ENCODE measurements around the gene JAZF1.
"Not testable (repeated sequence)": the region's sequence is repeated elsewhere in the genome, so short reads cannot be mapped to it uniquely, and the experiment has no call there.

JAZF1 gene

DNA sequence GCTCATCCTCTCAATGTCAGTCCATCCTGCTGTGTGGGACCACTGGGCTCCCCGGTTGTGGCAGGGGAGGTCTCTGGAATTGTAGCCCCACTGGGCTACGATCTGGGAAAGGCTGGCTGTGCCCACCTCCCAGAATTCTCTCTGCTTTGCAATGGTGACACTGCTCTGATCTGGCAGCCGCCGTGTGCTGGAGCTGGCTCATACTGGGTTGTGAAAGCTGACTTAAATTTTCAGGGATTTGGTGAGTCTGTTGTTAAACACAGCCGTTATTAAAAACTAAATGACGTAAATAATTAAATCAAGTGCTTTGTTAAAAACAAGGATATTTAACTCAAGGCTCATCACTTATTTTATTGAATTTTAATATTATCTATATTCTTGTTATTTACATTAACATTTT, 280.6 kb downstream of the JAZF1 start:
- peak overlapping the region; percentile 38 for H3K27ac Mint-ChIP-seq
- H3K4me1 Mint-ChIP-seq (ENCODE audit: low read depth), result peaks cover 47% of the 10 kb centered on the region
- no peaks in the 10 kb centered on the region for H3K36me3 Mint-ChIP-seq (ENCODE audit: low read depth)
- H3K4me3 Mint-ChIP-seq, result peak overlapping the region; percentile 39
- no peaks in the 10 kb centered on the region for H3K27me3 Mint-ChIP-seq
- no peaks in the 10 kb centered on the region for H3K9me3 Mint-ChIP-seq

DNA sequence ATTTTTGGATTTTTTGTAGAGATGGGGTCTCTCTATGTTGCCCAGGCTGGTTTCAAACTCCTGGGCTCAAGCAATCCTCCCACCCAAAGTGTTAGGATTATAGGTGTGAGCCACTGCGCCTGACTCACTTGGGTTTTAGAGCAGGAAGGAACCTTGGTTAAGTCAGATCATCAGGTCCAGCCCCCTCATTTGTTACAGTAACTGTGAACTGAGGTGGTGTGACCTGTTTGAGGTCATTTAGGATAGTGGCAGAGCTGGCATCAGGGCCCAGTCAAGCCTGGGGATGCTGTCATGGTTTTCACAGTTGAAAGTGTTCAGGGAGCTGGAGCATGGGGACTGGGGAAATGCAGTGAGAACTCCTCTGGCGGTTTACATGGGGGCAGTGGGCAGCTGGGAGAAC, 281.0 kb downstream of the JAZF1 start:
- Mint-ChIP-seq H3K4me1 (ENCODE audit: low read depth) (peaks cover 47% of the 10 kb centered on the region), H3K9me3 (no peaks in the 10 kb centered on the region), H3K27ac (peak overlapping the region; percentile 38)

DNA sequence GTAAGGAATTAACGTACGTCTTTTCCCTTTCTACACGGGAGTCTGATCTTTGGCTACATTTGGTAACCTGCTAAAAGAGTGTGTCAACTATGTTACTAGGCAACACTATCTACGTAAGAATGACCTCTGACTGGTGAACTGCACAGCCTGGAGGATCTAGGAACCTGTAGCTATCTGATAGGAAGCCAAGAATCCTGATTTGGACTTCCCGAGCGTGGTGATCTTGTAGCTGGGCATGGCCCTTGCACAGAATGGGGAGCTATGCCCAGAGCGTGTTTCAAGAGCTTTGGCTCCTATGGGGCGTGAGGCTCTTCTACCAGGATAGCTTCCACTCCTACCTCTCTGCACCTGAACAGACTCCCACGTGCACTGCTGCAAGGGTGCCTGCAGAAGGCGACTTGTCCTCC, 283.2 kb downstream of the JAZF1 start:
- peaks cover 20% of the 10 kb centered on the region for H3K36me3 Mint-ChIP-seq (ENCODE audit: low read depth)
- no peak overlapping the region for H3K27ac Mint-ChIP-seq
- no peaks in the 10 kb centered on the region for H3K9me3 Mint-ChIP-seq
- H3K4me1 Mint-ChIP-seq (ENCODE audit: low read depth), result peaks cover 47% of the 10 kb centered on the region
- no peaks in the 10 kb centered on the region for H3K27me3 Mint-ChIP-seq
- no peak overlapping the region for H3K4me3 Mint-ChIP-seq

More for the DNA sequence above, 281.0 kb downstream of the JAZF1 start:
- Mint-ChIP-seq H3K36me3 (ENCODE audit: low read depth) (no peaks in the 10 kb centered on the region), H3K27me3 (no peaks in the 10 kb centered on the region), H3K4me3 (peak overlapping the region; percentile 39)

DNA sequence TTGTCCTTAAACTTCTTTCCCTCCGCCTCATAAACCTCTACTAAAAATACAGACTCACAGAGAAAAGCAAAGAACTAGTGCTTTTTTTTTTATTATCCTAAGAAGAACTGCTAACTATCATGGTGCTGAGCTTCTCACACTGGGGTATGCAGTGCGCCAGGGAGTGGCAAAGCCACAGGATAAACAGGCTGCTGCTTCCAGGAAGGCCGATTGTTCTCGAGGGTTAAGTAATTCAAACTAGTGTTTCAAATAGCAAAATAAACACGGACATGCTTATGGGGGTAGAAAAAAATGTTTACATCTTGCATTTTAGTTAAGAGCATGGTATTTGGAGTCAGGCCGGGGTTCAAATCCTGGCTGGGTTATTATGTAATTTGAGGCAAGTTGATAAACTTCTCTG, 283.6 kb downstream of the JAZF1 start:
- no peaks in the 10 kb centered on the region for H3K27me3 Mint-ChIP-seq

DNA sequence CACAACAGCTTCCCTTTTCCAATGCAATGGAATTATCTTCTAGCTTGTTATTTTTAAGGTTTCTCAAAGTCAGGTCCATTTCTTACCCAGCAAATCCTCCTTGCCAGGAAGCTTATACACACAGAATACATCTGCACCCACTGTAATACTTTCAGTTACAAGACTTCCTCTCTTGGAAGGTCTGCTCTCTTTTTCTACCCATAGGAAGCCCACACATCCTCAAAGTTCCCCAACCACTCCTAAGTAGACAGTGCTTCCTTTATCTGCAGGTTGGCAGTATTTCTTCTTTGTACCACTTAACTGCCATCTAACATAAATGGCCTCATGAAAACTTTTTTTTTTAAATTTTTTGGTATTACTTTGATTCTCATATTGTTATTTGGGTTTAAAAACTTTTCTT, 285.0 kb downstream of the JAZF1 start:
- H3K27ac Mint-ChIP-seq, result no peak overlapping the region
- peaks cover 25% of the 10 kb centered on the region for H3K36me3 Mint-ChIP-seq (ENCODE audit: low read depth)
- H3K4me1 Mint-ChIP-seq (ENCODE audit: low read depth), result peaks cover 34% of the 10 kb centered on the region
- no peaks in the 10 kb centered on the region for H3K9me3 Mint-ChIP-seq
- no peak overlapping the region for H3K4me3 Mint-ChIP-seq
- no peaks in the 10 kb centered on the region for H3K27me3 Mint-ChIP-seq

More for the DNA sequence above, 283.6 kb downstream of the JAZF1 start:
- Mint-ChIP-seq H3K36me3 (ENCODE audit: low read depth) (peaks cover 21% of the 10 kb centered on the region), H3K4me1 (ENCODE audit: low read depth) (peaks cover 47% of the 10 kb centered on the region), H3K4me3 (no peak overlapping the region), H3K9me3 (no peaks in the 10 kb centered on the region), H3K27ac (no peak overlapping the region)

DNA sequence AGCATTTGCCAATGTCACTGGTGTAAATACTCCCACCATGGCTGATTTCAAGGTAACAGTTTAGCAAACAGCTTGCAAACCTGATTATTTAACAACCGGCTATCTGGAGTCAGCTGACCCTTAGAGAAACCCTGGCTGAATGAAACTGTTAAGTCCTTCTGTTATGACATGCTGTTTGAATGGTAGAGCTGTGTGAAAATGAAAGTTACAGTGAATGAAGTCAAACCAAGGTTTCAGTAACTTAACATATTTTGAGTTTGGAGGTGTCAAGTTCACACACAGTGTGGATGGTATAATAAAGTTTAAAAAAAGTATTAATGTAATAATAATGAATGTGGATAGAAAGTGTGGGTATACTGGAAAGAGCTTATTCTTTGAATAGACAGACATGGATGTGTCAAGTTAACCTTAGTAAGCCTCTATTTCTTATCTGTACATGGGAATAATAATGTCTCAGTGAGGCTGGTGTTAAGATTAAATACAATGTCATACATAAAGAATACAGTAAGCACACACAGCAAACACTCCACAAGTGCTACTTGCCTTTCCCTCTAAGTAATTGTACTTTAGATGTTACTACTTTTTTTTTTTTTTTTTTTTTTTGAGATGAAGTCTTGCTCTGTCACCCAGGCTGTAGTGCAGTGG, 290.3 kb downstream of the JAZF1 start:
- H3K27ac Mint-ChIP-seq, result no peak overlapping the region

DNA sequence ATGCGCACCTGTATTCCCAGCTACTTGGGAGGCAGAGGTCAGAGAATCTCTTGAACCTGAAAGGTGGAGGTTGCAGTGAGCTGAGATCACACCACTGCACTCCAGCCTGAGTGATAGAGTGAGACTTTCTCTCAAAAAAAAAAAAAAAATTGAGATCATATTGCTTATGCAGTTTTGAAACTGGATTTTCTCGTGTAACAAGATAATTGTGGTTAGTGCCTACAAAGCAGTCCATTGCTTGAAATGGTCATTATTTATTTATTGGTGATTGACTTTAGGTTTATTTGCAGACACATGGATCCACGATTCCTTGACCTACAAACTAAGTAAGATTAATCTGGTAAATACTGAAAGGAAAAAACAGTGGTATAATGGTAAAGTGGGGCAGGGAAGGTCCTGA, 290.8 kb downstream of the JAZF1 start:
- Mint-ChIP-seq H3K27ac (no peak overlapping the region), H3K27me3 (no peaks in the 10 kb centered on the region), H3K36me3 (ENCODE audit: low read depth) (peaks cover 46% of the 10 kb centered on the region), H3K9me3 (no peaks in the 10 kb centered on the region), H3K4me1 (ENCODE audit: low read depth) (no peaks in the 10 kb centered on the region), H3K4me3 (no peak overlapping the region)

More for the DNA sequence above, 290.3 kb downstream of the JAZF1 start:
- Mint-ChIP-seq H3K4me1 (ENCODE audit: low read depth) (no peaks in the 10 kb centered on the region), H3K27me3 (no peaks in the 10 kb centered on the region), H3K4me3 (no peak overlapping the region), H3K36me3 (ENCODE audit: low read depth) (peaks cover 45% of the 10 kb centered on the region), H3K9me3 (no peaks in the 10 kb centered on the region)

DNA sequence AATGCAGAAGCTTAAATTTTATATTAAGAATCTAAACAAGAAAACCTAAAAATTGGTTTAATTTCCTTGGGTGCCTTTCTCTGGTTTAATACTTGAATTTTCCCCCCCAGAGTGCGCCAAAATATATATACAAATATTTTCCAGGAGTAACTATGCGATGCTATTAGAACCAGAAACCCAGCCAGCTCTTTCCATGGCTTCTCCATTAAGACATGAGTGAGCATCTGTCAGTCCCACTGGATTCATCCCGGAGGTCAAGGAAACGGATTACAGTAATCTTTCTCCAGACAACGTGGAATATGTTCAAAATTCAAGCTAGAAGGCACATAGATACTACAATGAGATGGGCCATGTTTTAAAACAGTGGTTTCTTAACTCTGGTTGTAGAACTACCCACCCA, 291.9 kb downstream of the JAZF1 start:
- Mint-ChIP-seq H3K9me3 (no peaks in the 10 kb centered on the region), H3K4me1 (ENCODE audit: low read depth) (no peaks in the 10 kb centered on the region), H3K27me3 (no peaks in the 10 kb centered on the region), H3K27ac (no peak overlapping the region), H3K36me3 (ENCODE audit: low read depth) (peaks cover 38% of the 10 kb centered on the region), H3K4me3 (no peak overlapping the region)

DNA sequence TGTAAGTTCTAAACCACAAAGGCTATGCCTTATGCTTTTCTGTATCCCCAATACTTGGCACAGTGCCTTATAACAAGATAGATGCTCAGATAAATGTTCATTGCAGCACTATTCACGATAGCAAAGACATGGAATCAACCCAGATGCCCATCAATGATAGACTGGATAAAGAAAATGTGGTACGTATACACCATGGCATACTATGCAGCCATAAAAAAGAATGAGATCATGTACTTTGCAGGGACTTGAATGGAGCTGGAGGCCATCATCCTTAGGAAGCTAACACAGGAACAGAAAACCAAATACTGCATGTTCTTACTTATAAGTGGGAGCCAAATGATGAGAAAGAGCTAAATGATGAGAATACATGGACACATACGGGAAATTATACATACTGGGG, 293.9 kb downstream of the JAZF1 start:
- not testable (repeated sequence) for H3K27me3 Mint-ChIP-seq; H3K4me3 Mint-ChIP-seq; H3K4me1 Mint-ChIP-seq (ENCODE audit: low read depth); H3K9me3 Mint-ChIP-seq; H3K27ac Mint-ChIP-seq
- H3K36me3 Mint-ChIP-seq (ENCODE audit: low read depth), result peaks cover 22% of the 10 kb centered on the region

DNA sequence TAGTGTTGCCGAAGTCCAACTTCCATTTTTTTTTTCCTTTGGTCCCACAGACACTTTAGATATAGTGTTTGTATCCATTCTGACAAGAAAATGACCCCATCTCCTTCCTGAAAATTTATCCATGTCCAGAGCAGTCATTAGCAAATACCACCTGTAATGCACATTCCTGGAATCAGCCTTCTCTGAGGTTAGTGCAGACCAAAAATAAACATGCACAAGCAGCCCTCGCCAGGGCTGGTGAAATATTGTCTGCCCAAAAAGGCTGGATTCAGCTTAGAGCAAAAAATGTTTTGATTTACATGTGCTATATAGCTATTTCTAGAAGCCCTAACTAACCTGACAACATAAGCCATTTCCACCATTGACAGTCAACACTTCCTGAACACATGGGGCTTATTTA, 294.9 kb downstream of the JAZF1 start:
- H3K36me3 Mint-ChIP-seq (ENCODE audit: low read depth), result peaks cover 21% of the 10 kb centered on the region
- no peaks in the 10 kb centered on the region for H3K9me3 Mint-ChIP-seq
- H3K4me3 Mint-ChIP-seq, result no peak overlapping the region
- no peaks in the 10 kb centered on the region for H3K27me3 Mint-ChIP-seq
- no peak overlapping the region for H3K27ac Mint-ChIP-seq
- H3K4me1 Mint-ChIP-seq (ENCODE audit: low read depth), result no peaks in the 10 kb centered on the region

DNA sequence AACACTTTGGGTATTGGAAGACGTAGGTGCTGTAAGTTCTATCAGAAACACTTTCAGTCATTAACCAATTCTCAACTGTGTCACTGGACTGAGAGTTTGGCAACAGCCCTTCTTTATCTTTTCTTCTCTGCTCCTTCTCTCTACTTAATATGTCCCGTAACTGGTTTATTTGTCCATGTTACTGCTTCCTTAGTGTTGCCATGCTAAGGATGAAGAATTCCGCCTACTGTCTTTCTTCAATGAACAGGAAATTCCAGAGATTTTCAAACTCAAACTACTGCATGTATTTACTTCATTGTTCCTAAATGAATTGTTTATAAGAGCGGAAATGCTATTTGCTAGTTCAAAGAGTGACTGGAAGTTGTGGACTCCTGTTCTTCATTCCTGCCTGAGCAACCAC, 296.9 kb downstream of the JAZF1 start:
- Mint-ChIP-seq H3K9me3 (no peaks in the 10 kb centered on the region), H3K27ac (no peak overlapping the region), H3K27me3 (no peaks in the 10 kb centered on the region), H3K36me3 (ENCODE audit: low read depth) (peaks cover 17% of the 10 kb centered on the region), H3K4me3 (no peak overlapping the region), H3K4me1 (ENCODE audit: low read depth) (no peaks in the 10 kb centered on the region)

DNA sequence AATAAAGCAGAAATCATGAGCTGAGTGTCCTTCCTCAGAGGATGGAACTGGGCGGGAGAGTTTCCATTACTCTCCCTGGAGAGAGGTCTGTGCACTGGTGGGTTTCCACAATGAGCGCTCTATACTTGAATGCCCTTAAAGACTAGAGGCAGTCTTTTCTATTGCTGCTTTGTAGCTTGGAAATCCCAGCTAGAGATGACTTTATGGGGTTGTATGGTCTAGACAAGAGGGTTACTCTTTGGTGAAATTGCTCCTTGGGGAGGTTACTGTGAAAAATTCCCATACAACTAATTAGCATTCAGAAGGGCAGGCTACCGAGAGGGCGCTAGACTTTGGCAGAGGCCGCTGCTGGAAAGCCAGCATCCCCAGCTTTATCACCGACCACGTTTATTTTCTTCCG, 303.8 kb downstream of the JAZF1 start:
- Mint-ChIP-seq H3K27ac (no peak overlapping the region), H3K27me3 (no peaks in the 10 kb centered on the region), H3K4me3 (no peak overlapping the region), H3K36me3 (ENCODE audit: low read depth) (peaks cover 14% of the 10 kb centered on the region), H3K9me3 (no peaks in the 10 kb centered on the region), H3K4me1 (ENCODE audit: low read depth) (no peaks in the 10 kb centered on the region)

DNA sequence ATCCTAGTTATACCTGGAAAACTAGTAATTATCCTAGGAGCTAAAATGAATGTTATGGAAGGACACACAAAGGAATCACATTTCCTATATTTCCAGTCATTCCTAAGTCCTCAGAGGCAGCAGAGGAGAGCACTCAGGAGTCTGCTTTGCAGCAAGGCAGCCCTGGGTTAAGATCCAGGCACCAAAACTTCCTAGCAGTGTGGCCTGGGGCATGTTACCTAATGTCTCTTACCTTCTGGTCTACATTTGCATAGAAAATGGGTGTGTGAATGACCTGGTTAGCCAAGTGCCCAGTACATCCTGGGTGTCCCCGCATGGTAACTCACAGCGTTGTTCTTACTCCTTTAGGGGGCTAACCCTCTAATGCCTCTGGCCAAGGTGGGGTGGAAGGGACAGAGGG, 304.8 kb downstream of the JAZF1 start:
- no peaks in the 10 kb centered on the region for H3K4me1 Mint-ChIP-seq (ENCODE audit: low read depth)
- no peaks in the 10 kb centered on the region for H3K27me3 Mint-ChIP-seq
- H3K4me3 Mint-ChIP-seq, result no peak overlapping the region
- H3K9me3 Mint-ChIP-seq, result no peaks in the 10 kb centered on the region
- no peak overlapping the region for H3K27ac Mint-ChIP-seq
- peaks cover 14% of the 10 kb centered on the region for H3K36me3 Mint-ChIP-seq (ENCODE audit: low read depth)

DNA sequence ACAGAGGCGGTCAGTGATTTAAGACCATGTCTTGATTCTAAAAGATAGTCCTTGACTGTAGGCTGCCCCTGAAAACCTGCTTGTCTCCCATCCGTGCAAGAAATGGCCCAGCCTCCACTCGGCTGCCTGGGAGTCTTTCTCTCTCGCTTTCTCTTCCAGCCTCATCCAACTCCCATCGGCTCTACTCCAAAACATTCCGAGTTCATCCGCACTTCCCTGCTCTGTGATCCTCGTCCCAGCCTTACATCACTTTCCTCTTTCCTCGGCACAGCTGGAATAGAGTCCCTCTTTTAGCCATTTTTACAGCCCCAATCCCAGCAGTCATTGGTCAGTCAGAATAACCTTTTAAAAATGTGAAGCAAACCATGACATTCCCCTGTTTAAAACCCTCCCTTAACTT, 305.5 kb downstream of the JAZF1 start:
- H3K4me3 Mint-ChIP-seq, result no peak overlapping the region
- no peaks in the 10 kb centered on the region for H3K4me1 Mint-ChIP-seq (ENCODE audit: low read depth)
- no peaks in the 10 kb centered on the region for H3K9me3 Mint-ChIP-seq
- H3K27ac Mint-ChIP-seq, result no peak overlapping the region
- peaks cover 14% of the 10 kb centered on the region for H3K36me3 Mint-ChIP-seq (ENCODE audit: low read depth)
- no peaks in the 10 kb centered on the region for H3K27me3 Mint-ChIP-seq

DNA sequence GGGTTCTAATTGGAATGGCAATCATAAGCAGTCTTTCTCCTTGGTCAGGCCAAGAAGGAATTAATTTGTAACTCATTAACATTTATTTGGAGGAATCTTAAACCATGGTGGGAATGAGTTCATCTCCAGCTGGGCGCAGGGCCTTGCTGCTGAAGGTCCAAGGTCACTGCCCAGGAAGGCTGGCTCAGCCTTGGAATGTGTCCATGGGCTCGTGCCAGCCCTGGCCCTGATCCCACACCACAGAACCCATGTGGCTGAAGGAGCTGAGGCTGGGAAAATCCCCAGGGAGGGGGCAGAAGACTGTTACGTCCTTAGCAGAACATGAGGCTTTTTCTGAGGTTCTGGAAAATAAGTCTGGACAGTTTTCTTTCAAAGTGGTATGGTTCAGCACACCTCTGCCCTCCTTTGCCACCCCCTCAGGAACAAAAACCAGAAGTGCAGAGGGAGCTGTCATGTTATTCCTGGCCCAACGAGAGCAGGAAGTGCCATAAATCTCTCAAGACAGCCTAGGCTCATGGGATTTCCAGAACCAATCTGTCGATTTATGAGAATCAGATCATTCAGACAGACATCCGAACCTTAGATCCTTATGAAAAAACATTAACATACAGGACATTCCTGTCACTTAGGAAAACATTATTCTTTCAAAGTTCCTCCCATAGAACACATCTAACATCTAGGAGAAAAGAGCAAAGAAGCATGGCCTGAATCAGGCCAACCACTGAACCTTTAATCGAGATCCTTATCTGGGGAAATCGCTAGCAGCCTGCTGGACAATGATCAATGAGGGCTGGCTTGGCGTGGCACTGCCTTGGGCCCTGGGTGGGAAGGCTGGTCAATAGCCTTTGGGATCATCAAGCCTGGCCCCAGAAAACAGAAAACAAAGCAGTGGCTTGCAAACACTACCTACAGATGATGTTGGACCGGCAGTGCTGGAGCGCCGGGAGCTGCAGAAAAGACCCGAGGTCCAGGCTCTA, 306.3 kb downstream of the JAZF1 start:
- no peaks in the 10 kb centered on the region for H3K27me3 Mint-ChIP-seq
- no peaks in the 10 kb centered on the region for H3K9me3 Mint-ChIP-seq
- no peak overlapping the region for H3K4me3 Mint-ChIP-seq
- no peak overlapping the region for H3K27ac Mint-ChIP-seq
- H3K4me1 Mint-ChIP-seq (ENCODE audit: low read depth), result no peaks in the 10 kb centered on the region
- H3K36me3 Mint-ChIP-seq (ENCODE audit: low read depth), result peaks cover 14% of the 10 kb centered on the region

Data from stimulated activated naive CD8-positive, alpha-beta T cell treated with anti-CD3 and anti-CD28 coated beads, Interleukin-15, Interleukin-2, amounts not matched to agents 100 ng/mL and 50 ng/mL, for 24 hours (primary cell).